ENCODE results near the gene MED7.

Gene MED7

DNA sequence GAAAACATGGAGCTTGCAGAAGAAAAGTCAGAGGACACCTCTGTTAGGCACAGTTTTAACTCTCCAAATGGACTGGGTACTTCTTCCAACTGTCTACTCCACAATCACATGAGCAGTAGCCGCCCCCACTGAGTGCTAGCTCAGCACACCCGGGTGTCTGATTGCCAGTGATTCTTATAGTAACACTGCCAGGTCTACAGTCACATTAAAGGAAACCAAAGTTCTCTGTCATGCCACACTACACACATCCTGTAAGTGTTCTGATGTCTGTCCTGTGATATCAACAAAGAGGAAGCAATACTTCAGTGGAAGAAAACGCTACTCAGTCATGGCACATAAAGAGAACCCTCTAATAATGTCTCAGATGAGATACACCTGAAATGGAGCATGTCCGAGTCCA lies 33.7 kb downstream of the MED7 start, which contains the start of gene HAVCR2:
HAVCR2 (minus strand) TSS at position 69 of the 400 bp plus-strand sequence; CDS start at position 8, 61 bp downstream.
- Histone ChIP-seq H3K4me3 (ENCODE audit: low read depth in 1 of 2, low read length in 1 of 2) (no peak within 1 kb of the TSS), H3K27ac (no peak within 1 kb of the TSS), H3K27me3 (no peaks in the 10 kb centered on the region), H3K9me3 (no peaks in the 10 kb centered on the region), H3K4me1 (ENCODE audit: control insufficient read depth in 1 of 2, insufficient read depth in 1 of 2, low read depth in 1 of 2, low read length in 1 of 2) (peaks cover 5 to 11% of the 10 kb centered on the region in 2 experiments), H3K36me3 (no peaks in the 10 kb centered on the region)
- TF ChIP-seq CTCF (IDR thresholded peaks at IDR 0.05): no peak

- no peak for TF ChIP-seq CTCF (IDR thresholded peaks at IDR 0.05)
- Histone ChIP-seq H3K9me3 (no peaks in the 10 kb centered on the region), H3K4me1 (ENCODE audit: control insufficient read depth in 1 of 2, insufficient read depth in 1 of 2, low read depth in 1 of 2, low read length in 1 of 2) (peaks cover 5 to 11% of the 10 kb centered on the region in 2 experiments), H3K36me3 (no peaks in the 10 kb centered on the region), H3K27me3 (no peaks in the 10 kb centered on the region), H3K4me3 (ENCODE audit: low read depth in 1 of 2, low read length in 1 of 2) (no peak overlapping the region), H3K27ac (peak overlapping the region; percentile 41)
Measured at GRCh38 chr5:157107508-157107907, 35.2 kb downstream of the MED7 start.

DNA sequence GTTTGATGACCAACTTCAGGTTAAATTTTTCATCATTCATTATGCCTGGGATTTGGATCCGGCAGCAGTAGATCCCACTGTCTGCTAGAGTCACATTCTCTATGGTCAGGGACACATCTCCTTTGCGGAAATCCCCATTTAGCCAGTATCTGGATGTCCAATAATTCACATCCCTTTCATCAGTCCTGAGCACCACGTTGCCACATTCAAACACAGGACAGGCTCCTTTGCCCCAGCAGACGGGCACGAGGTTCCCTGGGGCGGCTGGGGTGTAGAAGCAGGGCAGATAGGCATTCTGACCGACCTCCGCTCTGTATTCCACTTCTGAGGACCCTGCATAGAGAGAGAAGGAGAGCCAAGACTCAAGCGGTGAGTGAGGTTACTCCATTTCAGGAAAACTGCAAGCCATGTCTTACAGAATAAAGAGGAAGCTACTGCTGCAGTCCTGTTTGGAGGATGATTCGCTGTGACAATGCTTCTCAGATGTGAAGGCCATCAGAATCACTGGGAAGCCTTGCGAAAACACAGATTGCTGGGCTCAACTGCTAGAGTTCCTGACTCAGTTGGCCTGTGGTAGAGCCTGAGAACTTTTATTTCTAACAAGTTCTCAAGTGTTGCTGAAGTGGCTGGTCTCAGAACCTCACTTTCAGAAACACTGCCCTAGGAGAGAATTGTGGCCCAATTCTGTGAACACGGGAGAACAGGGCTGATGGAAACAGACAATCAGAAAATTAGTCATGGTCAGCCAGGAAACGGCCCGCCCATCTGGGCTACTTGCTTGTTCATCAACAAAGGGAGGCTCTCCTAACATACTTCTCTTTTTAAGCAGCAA lies 35.8 kb downstream of the MED7 start:
- Histone ChIP-seq H3K27me3 (no peaks in the 10 kb centered on the region), H3K4me3 (ENCODE audit: low read depth in 1 of 2, low read length in 1 of 2) (no peak overlapping the region), H3K4me1 (ENCODE audit: control insufficient read depth in 1 of 2, insufficient read depth in 1 of 2, low read depth in 1 of 2, low read length in 1 of 2) (peaks cover 5 to 11% of the 10 kb centered on the region in 2 experiments), H3K27ac (peak overlapping the region; percentile 41), H3K9me3 (no peaks in the 10 kb centered on the region), H3K36me3 (no peaks in the 10 kb centered on the region)
- TF ChIP-seq CTCF (IDR thresholded peaks at IDR 0.05): no peak

DNA sequence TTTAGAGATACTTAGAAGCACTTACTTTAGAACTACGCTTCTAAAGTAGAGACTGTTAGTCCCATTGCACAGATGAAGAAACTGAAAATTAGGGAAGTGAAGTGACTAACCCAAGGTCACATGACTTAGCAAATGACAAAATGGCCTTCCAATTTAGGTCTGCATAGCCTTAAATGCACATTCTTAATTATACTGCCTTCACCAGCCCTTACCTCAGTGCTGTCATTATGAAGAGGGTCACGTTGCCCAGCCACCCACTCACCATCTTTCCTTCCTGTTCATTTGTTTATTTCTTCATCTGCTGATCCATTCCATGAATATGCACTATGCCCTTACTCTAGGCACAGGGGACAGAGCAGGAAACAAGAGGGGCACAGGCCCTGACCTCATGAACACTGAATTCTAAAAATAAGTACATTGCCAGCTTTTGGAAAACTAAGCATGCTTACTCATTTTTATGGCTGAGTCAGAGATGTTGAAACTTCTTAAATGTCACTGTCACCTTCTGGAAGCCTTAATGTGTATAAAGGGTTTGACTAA lies 42.5 kb downstream of the MED7 start:
- H3K36me3 ChIP-seq: no peaks in the 10 kb centered on the region
- no peak overlapping the region for H3K27ac ChIP-seq
- H3K4me1 ChIP-seq (ENCODE audit: control insufficient read depth in 1 of 2, insufficient read depth in 1 of 2, low read depth in 1 of 2, low read length in 1 of 2): no peaks in the 10 kb centered on the region
- TF ChIP-seq CTCF (IDR thresholded peaks at IDR 0.05): no peak
- no peaks in the 10 kb centered on the region for H3K27me3 ChIP-seq
- H3K4me3 ChIP-seq (ENCODE audit: low read depth in 1 of 2, low read length in 1 of 2): no peak overlapping the region
- no peaks in the 10 kb centered on the region for H3K9me3 ChIP-seq

DNA sequence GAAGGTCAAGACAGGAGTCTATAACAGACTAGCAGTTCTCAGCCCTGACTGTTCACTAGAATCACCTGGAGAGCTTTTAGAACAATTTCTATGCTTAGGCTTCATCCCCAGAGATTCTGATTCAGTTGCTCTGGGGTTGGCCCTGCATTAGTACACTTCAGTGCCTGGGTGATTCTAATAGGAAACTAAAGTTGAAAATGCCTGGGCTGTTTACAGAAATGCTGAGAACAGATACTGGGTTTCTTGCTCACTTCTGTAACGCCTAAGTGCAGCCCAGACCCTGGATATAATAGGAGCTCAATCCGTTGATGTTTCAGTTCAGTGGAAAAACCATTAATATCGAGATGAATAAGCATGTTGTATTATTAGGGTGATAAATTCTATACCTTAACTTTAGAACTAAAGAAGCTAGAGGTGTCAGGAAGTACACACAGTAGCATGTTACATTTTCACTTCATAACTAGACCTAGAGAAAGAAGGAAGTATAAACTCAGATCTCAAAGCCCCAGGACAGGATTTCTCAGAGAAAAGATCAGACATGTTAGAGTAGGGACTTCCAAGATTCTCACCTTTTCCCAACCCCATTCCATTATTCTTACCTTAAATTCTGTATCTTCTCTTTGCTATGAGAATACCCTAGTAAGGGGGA lies 54.2 kb downstream of the MED7 start:
- no peaks in the 10 kb centered on the region for H3K9me3 ChIP-seq
- no peak overlapping the region for H3K27ac ChIP-seq
- H3K27me3 ChIP-seq: no peaks in the 10 kb centered on the region
- TF ChIP-seq CTCF (IDR thresholded peaks at IDR 0.05): no peak
- no peak overlapping the region for H3K4me3 ChIP-seq (ENCODE audit: low read depth in 1 of 2, low read length in 1 of 2)
- H3K36me3 ChIP-seq: no peaks in the 10 kb centered on the region
- no peaks in the 10 kb centered on the region for H3K4me1 ChIP-seq (ENCODE audit: control insufficient read depth in 1 of 2, insufficient read depth in 1 of 2, low read depth in 1 of 2, low read length in 1 of 2)
